Endothelial cell of umbilical vein (primary cell): ENCODE measurements around the gene NR2E1. TPM values are rescaled to one million over a fixed set of nuclear protein-coding genes. Genes with fewer than 3 reads are reported as not detected.

Experiments
- BruUV-seq: library from RNA; stranded (reverse); fragments of 400-500 nt; replicated peaks from 2 replicates; lab custom pipeline; 2021; lab: Mats Ljungman, UMichigan
- CTCF ChIA-PET: fragments of 300-600, 350-600 bp; sonication (Branson Sonifier 250); formaldehyde crosslinking; loops from one replicate; lab custom pipeline; 2021; ENCODE audit warnings: antibody characterized with exemption, inconsistent platforms; lab: Charles Lee
- POLR2A ChIA-PET: fragments of 300-600, 350-600 bp; sonication (Branson Sonifier 250); formaldehyde crosslinking; loops from one replicate; lab custom pipeline; 2021; ENCODE audit warnings: antibody characterized with exemption, inconsistent platforms; lab: Charles Lee
- DNase-seq: peaks from one replicate; pipeline ENCODE4 v3.0.0-alpha.2; 2011; ENCODE audit warnings: low read depth, low spot score
- FAIRE-seq: peaks from 2 replicates; lab custom pipeline; 2011; peaks lifted over from hg19 to GRCh38; lab: Jason Lieb, UNC
- H2AFZ ChIP-seq: 2 replicates; pipeline ENCODE4 v1.6.0; 2012; ENCODE audit warnings: low read depth, low read length, control low read depth, inconsistent platforms
- H3K27ac ChIP-seq: 2 replicates; pipeline ENCODE4 v1.5.1; 2011; ENCODE audit warnings: low read depth, mild to moderate bottlenecking, control low read depth, low read length, moderate library complexity; ENCODE audit not compliant: insufficient read depth
- H3K27me3 ChIP-seq, 2 experiments: 2 replicates each; pipeline versions ENCODE4 v1.6.0 to v1.6.1; 2011; ENCODE audit warnings: low read length in 2 of 2, mixed read lengths in 1 of 2; ENCODE audit not compliant: control insufficient read depth in 2 of 2, insufficient read depth in 2 of 2
- H3K36me3 ChIP-seq, 2 experiments: 2 replicates in 1 of 2; 3 replicates in 1 of 2; pipeline ENCODE4 v1.5.1; 2011; ENCODE audit warnings: low read length in 2 of 2, mild to moderate bottlenecking in 1 of 2, moderate library complexity in 1 of 2; ENCODE audit not compliant: control insufficient read depth in 2 of 2, insufficient read depth in 2 of 2; ENCODE audit errors: extremely low read depth in 1 of 2
- H3K4me1 ChIP-seq: 3 replicates; pipeline ENCODE4 v1.5.1; 2011; ENCODE audit warnings: mild to moderate bottlenecking, low read length; ENCODE audit not compliant: control insufficient read depth, insufficient read depth; ENCODE audit errors: extremely low read depth
- H3K4me2 ChIP-seq: 2 replicates; pipeline ENCODE4 v1.6.1; 2011; ENCODE audit warnings: low read length, control low read depth, mixed read lengths; ENCODE audit not compliant: insufficient read depth
- H3K4me3 ChIP-seq, 3 experiments: fragments of 200-600 bp in 1 of 3; sonication (generic), shearing (Covaris generic) in 1 of 3; replicated peaks in 1 of 3; 2 replicates each; pipeline ENCODE4 v1.5.1; 2011 to 2016; ENCODE audit warnings: control low read depth in 3 of 3, low read length in 3 of 3, mild to moderate bottlenecking in 2 of 3, inconsistent platforms in 1 of 3, low read depth in 1 of 3, moderate library complexity in 1 of 3; ENCODE audit not compliant: insufficient read depth in 1 of 3
- H3K79me2 ChIP-seq: 2 replicates; pipeline ENCODE4 v1.6.0; 2012; ENCODE audit warnings: low read length, inconsistent platforms; ENCODE audit not compliant: control insufficient read depth, insufficient read depth
- H3K9ac ChIP-seq: replicated peaks from 2 replicates; pipeline ENCODE3; 2011; ENCODE audit warnings: low read length, control low read depth; ENCODE audit not compliant: insufficient read depth; ENCODE audit errors: extremely low read depth
- H3K9me1 ChIP-seq: replicated peaks from 3 replicates; pipeline ENCODE4 v1.6.0; 2011; ENCODE audit warnings: mild to moderate bottlenecking, low read length; ENCODE audit not compliant: control insufficient read depth, insufficient read depth; ENCODE audit errors: extremely low read depth
- H3K9me3 ChIP-seq: replicated peaks from 2 replicates; pipeline ENCODE4 v1.5.1; 2012; ENCODE audit warnings: low read length, inconsistent platforms; ENCODE audit not compliant: control insufficient read depth, insufficient read depth
- H4K20me1 ChIP-seq: replicated peaks from 2 replicates; pipeline ENCODE3; 2011; ENCODE audit warnings: mild to moderate bottlenecking, low read length; ENCODE audit not compliant: control insufficient read depth, insufficient read depth; ENCODE audit errors: extremely low read depth
- EZH2 ChIP-seq: IDR thresholded peaks from 2 replicates; pipeline ENCODE4 v1.6.1; 2012; ENCODE audit warnings: borderline replicate concordance, low read depth, mild to moderate bottlenecking, moderate library complexity, low read length, inconsistent platforms; ENCODE audit not compliant: severe bottlenecking
- FOS ChIP-seq: IDR thresholded peaks from 2 replicates; pipeline ENCODE4 v1.6.1; 2011; ENCODE audit warnings: mild to moderate bottlenecking, low read length, moderate library complexity, borderline replicate concordance; ENCODE audit not compliant: insufficient read depth
- GATA2 ChIP-seq: IDR thresholded peaks from 2 replicates; pipeline ENCODE4 v1.7.0; 2011; ENCODE audit warnings: low read depth, mild to moderate bottlenecking, moderate library complexity, mixed read lengths, low read length; ENCODE audit not compliant: insufficient read length, insufficient read depth
- JUN ChIP-seq: IDR thresholded peaks from 2 replicates; pipeline ENCODE4 v1.6.1; 2011; ENCODE audit warnings: borderline replicate concordance, low read depth; ENCODE audit not compliant: insufficient read length, insufficient read depth
- MAX ChIP-seq: IDR thresholded peaks from 2 replicates; pipeline ENCODE4 v1.6.1; 2011; ENCODE audit not compliant: insufficient read depth, insufficient read length
- MYC ChIP-seq: IDR thresholded peaks from one replicate; pipeline ENCODE4 v1.6.1; 2011; ENCODE audit warnings: mild to moderate bottlenecking, low read depth, low read length
- POLR2A ChIP-seq: IDR thresholded peaks from 2 replicates; pipeline ENCODE4 v1.6.1; 2012; ENCODE audit warnings: low read depth, mild to moderate bottlenecking, control low read depth, low read length
- POLR2AphosphoS5 ChIP-seq: IDR thresholded peaks from 2 replicates; pipeline ENCODE4 v1.6.1; 2012; ENCODE audit warnings: low read depth, mild to moderate bottlenecking, control low read depth, low read length, moderate library complexity; ENCODE audit not compliant: insufficient read depth
- dilution Hi-C: fragments of 300-500 bp; cut with MboI; formaldehyde crosslinking; loops from one replicate; pipeline ENCODE4 v1.15.0; 2019; ENCODE audit warnings: low sequenced_read_pairs; ENCODE audit not compliant: extremely low pct_ligation_motif_present
- intact Hi-C: fragments of 100-400 bp; cut with micrococcal nuclease; formaldehyde crosslinking; loops from one replicate; pipeline ENCODE4 v1.10.0; 2022
- polyA plus RNA-seq, 4 experiments: library from polyadenylated mRNA; depleted of rRNA in 3 of 4; stranded (reverse) in 3 of 4; unstranded in 1 of 4; fragments of >200 nt; gene quantifications; 2 replicates each; pipeline versions ENCODE4 v1.2.1 to v1.2.3, GENCODE V29; 2011 to 2012; ENCODE audit warnings: missing spikeins in 1 of 4
- total RNA-seq: library from RNA; stranded (reverse); gene quantifications from 2 replicates; pipeline ENCODE4 v1.2.3, GENCODE V29; 2021
- TF ChIP-seq, protein P1 (sequence below), 2 donors: IDR thresholded peaks; 1 replicate in 1 of 2; 2 replicates in 1 of 2; pipeline ENCODE4 v1.5.1; 2011; ENCODE audit warnings: low read length in 2 of 2, mild to moderate bottlenecking in 2 of 2, moderate library complexity in 2 of 2, control low read depth in 1 of 2, inconsistent platforms in 1 of 2, low read depth in 1 of 2; ENCODE audit not compliant: insufficient read depth in 1 of 2; ENCODE audit errors: extremely low read depth in 1 of 2

Gene NR2E1
- total and polyA plus RNA-seq, 2 donors (not counting 3 experiments of a cell fraction or from before 2014, with no cell fraction given): not detected

- no peaks in the 10 kb centered on the region for H4K20me1 ChIP-seq
- H3K4me2 ChIP-seq: no peak overlapping the region
- CTCF ChIA-PET: interaction anchor here (1.0 to 5.8 kb wide), 3 partner anchors 11 to 312 kb away, joined by 3 to 45 read pairs (median 5); no protein-coding TSS in a partner anchor
- H3K9me3 ChIP-seq: no peaks in the 10 kb centered on the region
- dilution Hi-C loops (no loop called here), intact Hi-C loops (no loop called here)
- DNase-seq (no peak), FAIRE-seq (no peak)
- POLR2A ChIA-PET: no interaction called here
- H2AFZ ChIP-seq: no peak overlapping the region
- H3K4me1 ChIP-seq: peaks cover 5% of the 10 kb centered on the region
- H3K36me3 ChIP-seq: no peaks in the 10 kb centered on the region
- no peaks in the 10 kb centered on the region for H3K79me2 ChIP-seq
- no peak overlapping the region for H3K9ac ChIP-seq
- H3K27me3 ChIP-seq: peaks cover 37 to 53% of the 10 kb centered on the region in 2 experiments
- H3K9me1 ChIP-seq: no peaks in the 10 kb centered on the region
- TF ChIP-seq GATA2 (no peak), POLR2AphosphoS5 (no peak), JUN (no peak), MYC (no peak), FOS (no peak), MAX (no peak), EZH2 (no peak), POLR2A (no peak)
- TF ChIP-seq, protein P1, sequence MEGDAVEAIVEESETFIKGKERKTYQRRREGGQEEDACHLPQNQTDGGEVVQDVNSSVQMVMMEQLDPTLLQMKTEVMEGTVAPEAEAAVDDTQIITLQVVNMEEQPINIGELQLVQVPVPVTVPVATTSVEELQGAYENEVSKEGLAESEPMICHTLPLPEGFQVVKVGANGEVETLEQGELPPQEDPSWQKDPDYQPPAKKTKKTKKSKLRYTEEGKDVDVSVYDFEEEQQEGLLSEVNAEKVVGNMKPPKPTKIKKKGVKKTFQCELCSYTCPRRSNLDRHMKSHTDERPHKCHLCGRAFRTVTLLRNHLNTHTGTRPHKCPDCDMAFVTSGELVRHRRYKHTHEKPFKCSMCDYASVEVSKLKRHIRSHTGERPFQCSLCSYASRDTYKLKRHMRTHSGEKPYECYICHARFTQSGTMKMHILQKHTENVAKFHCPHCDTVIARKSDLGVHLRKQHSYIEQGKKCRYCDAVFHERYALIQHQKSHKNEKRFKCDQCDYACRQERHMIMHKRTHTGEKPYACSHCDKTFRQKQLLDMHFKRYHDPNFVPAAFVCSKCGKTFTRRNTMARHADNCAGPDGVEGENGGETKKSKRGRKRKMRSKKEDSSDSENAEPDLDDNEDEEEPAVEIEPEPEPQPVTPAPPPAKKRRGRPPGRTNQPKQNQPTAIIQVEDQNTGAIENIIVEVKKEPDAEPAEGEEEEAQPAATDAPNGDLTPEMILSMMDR (IDR thresholded peaks at IDR 0.05; ENCODE audit: extremely low read depth in 1 of 2, insufficient read depth in 1 of 2, low read depth in 1 of 2, low read length in 2 of 2): no peak
- no peak overlapping the region for H3K27ac ChIP-seq
- no TSS peak for BruUV-seq
- H3K4me3 ChIP-seq: no peak overlapping the region
These were observed 14.4 kb downstream of the NR2E1 start for GRCh38 chr6:108180266-108180665.
